ENCODE data around the gene CREM.

Gene CREM

DNA sequence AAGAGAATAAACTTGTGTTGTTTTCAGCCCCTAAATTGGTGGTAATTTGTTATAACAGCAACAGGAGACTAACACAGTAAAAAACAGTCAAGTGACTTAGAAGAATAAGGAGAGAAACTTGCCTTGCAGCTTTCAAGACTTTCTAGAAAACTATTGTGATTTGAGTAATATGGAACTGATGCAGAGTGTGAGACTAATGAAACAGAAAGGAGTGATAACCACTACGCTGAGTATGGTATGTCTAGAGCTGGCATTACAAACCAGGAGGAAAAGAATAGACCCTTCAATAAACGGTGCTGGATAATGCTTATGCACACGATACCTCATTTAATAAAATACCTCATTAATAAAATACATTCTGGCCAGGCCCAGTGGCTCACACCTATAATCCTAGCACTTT, 99.9 kb downstream of the CREM start:
- no peak overlapping the region for H2AFZ ChIP-seq (ENCODE audit: low read depth, low read length, severe bottlenecking)
- H3F3A ChIP-seq (ENCODE audit: insufficient read depth) = no peaks in the 10 kb centered on the region
- no peaks in the 10 kb centered on the region for H4K20me1 ChIP-seq (ENCODE audit: low read depth, low read length)
- no peaks in the 10 kb centered on the region for H3K79me2 ChIP-seq (ENCODE audit: insufficient read depth, low read length)
- H3K9ac ChIP-seq (ENCODE audit: low read length) = no peak overlapping the region
- no peaks in the 10 kb centered on the region for H3K9me3 ChIP-seq (ENCODE audit: insufficient read depth, low read length)
- TF ChIP-seq, protein P1, sequence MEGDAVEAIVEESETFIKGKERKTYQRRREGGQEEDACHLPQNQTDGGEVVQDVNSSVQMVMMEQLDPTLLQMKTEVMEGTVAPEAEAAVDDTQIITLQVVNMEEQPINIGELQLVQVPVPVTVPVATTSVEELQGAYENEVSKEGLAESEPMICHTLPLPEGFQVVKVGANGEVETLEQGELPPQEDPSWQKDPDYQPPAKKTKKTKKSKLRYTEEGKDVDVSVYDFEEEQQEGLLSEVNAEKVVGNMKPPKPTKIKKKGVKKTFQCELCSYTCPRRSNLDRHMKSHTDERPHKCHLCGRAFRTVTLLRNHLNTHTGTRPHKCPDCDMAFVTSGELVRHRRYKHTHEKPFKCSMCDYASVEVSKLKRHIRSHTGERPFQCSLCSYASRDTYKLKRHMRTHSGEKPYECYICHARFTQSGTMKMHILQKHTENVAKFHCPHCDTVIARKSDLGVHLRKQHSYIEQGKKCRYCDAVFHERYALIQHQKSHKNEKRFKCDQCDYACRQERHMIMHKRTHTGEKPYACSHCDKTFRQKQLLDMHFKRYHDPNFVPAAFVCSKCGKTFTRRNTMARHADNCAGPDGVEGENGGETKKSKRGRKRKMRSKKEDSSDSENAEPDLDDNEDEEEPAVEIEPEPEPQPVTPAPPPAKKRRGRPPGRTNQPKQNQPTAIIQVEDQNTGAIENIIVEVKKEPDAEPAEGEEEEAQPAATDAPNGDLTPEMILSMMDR (IDR thresholded peaks at IDR 0.05; ENCODE audit: insufficient read depth, low read length, poor library complexity, severe bottlenecking) = no peak
- TF ChIP-seq EZH2phosphoT487 (conservative IDR thresholded peaks at IDR 0.05; ENCODE audit: low read length) = no peak
- no peak overlapping the region for H3K4me3 ChIP-seq (ENCODE audit: insufficient read depth, low read length, poor library complexity, severe bottlenecking)
- H3K9me2 ChIP-seq (replicated peaks; ENCODE audit: insufficient read depth, low read length) = no peaks in the 10 kb centered on the region
- no peaks in the 10 kb centered on the region for H3K27me3 ChIP-seq (ENCODE audit: low read length)
- H3K36me3 ChIP-seq (ENCODE audit: low read length) = no peaks in the 10 kb centered on the region
- no peak overlapping the region for H3K27ac ChIP-seq (ENCODE audit: low read depth, low read length)
- no peak overlapping the region for H3K4me2 ChIP-seq (ENCODE audit: low read depth, low read length, poor library complexity, severe bottlenecking)

DNA sequence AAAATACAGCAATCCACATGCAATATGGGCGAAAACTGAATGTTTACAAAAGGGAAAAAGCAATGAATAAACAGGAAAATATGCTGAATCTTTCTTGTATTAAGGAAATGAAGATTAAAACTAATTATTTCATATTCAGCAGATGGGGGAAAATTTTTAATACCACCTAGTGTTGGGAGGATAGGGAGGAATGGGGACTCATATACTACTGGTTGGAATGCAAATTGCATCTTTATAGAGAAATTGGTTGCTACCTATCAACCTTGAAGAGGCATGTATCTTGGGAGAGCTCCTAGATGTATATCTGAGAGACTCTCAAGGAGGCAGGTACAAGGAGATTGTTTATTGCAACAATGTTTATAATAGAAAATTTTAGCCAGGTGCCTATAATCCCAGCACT, 101.4 kb downstream of the CREM start:
- Histone ChIP-seq H3K27ac (ENCODE audit: low read depth, low read length) (no peak overlapping the region), H3K9ac (ENCODE audit: low read length) (no peak overlapping the region)

DNA sequence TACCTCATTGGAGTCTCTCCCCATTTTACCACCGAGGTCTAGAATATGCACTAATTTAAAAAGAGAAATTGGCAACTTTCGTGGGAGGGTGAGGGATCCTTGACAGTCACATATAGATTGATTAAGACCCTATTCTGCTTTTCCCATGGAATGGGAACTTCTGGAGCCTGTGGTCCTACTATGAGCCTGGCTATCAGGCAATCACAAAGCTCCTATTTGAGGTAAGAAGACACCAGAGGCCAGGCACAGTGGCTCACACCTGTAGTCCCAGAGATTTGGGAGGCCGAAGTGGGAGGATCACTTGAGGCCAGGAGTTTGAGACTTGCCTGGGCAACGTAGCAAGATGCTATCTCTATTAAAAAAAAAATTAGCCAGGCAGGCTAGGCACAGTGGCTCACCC, 105.0 kb downstream of the CREM start:
- H3K27me3 ChIP-seq (ENCODE audit: low read length) = no peaks in the 10 kb centered on the region

More for the DNA sequence above, 101.4 kb downstream of the CREM start:
- H4K20me1 ChIP-seq (ENCODE audit: low read depth, low read length) = no peaks in the 10 kb centered on the region
- no peaks in the 10 kb centered on the region for H3K27me3 ChIP-seq (ENCODE audit: low read length)
- TF ChIP-seq, protein P1 (IDR thresholded peaks at IDR 0.05; ENCODE audit: insufficient read depth, low read length, poor library complexity, severe bottlenecking) = no peak
- no peak for TF ChIP-seq EZH2phosphoT487 (conservative IDR thresholded peaks at IDR 0.05; ENCODE audit: low read length)
- H3K9me2 ChIP-seq (replicated peaks; ENCODE audit: insufficient read depth, low read length) = no peaks in the 10 kb centered on the region
- no peaks in the 10 kb centered on the region for H3F3A ChIP-seq (ENCODE audit: insufficient read depth)
- no peaks in the 10 kb centered on the region for H3K9me3 ChIP-seq (ENCODE audit: insufficient read depth, low read length)
- H2AFZ ChIP-seq (ENCODE audit: low read depth, low read length, severe bottlenecking) = no peak overlapping the region
- no peaks in the 10 kb centered on the region for H3K79me2 ChIP-seq (ENCODE audit: insufficient read depth, low read length)
- H3K4me3 ChIP-seq (ENCODE audit: insufficient read depth, low read length, poor library complexity, severe bottlenecking) = no peak overlapping the region
- H3K36me3 ChIP-seq (ENCODE audit: low read length) = no peaks in the 10 kb centered on the region
- no peak overlapping the region for H3K4me2 ChIP-seq (ENCODE audit: low read depth, low read length, poor library complexity, severe bottlenecking)

More for the DNA sequence above, 105.0 kb downstream of the CREM start:
- no peak overlapping the region for H3K4me3 ChIP-seq (ENCODE audit: insufficient read depth, low read length, poor library complexity, severe bottlenecking)
- no peak overlapping the region for H3K9ac ChIP-seq (ENCODE audit: low read length)
- no peaks in the 10 kb centered on the region for H3K9me3 ChIP-seq (ENCODE audit: insufficient read depth, low read length)
- no peaks in the 10 kb centered on the region for H3K36me3 ChIP-seq (ENCODE audit: low read length)
- no peaks in the 10 kb centered on the region for H4K20me1 ChIP-seq (ENCODE audit: low read depth, low read length)
- TF ChIP-seq, protein P1 (IDR thresholded peaks at IDR 0.05; ENCODE audit: insufficient read depth, low read length, poor library complexity, severe bottlenecking) = no peak
- no peak for TF ChIP-seq EZH2phosphoT487 (conservative IDR thresholded peaks at IDR 0.05; ENCODE audit: low read length)
- no peaks in the 10 kb centered on the region for H3K79me2 ChIP-seq (ENCODE audit: insufficient read depth, low read length)
- no peak overlapping the region for H3K27ac ChIP-seq (ENCODE audit: low read depth, low read length)
- H3F3A ChIP-seq (ENCODE audit: insufficient read depth) = no peaks in the 10 kb centered on the region
- H3K4me2 ChIP-seq (ENCODE audit: low read depth, low read length, poor library complexity, severe bottlenecking) = no peak overlapping the region
- H3K9me2 ChIP-seq (replicated peaks; ENCODE audit: insufficient read depth, low read length) = no peaks in the 10 kb centered on the region
- no peak overlapping the region for H2AFZ ChIP-seq (ENCODE audit: low read depth, low read length, severe bottlenecking)
